ENCODE data around the gene MSANTD7. TPM values are rescaled to one million over a fixed set of nuclear protein-coding genes. Genes with fewer than 3 reads are reported as not detected.
A peak's percentile ranks its signal among the peaks of the same experiment; 100 is the strongest.

Gene MSANTD7
- total RNA-seq, 1 experiment from 2014 or later = 14.3 TPM

DNA sequence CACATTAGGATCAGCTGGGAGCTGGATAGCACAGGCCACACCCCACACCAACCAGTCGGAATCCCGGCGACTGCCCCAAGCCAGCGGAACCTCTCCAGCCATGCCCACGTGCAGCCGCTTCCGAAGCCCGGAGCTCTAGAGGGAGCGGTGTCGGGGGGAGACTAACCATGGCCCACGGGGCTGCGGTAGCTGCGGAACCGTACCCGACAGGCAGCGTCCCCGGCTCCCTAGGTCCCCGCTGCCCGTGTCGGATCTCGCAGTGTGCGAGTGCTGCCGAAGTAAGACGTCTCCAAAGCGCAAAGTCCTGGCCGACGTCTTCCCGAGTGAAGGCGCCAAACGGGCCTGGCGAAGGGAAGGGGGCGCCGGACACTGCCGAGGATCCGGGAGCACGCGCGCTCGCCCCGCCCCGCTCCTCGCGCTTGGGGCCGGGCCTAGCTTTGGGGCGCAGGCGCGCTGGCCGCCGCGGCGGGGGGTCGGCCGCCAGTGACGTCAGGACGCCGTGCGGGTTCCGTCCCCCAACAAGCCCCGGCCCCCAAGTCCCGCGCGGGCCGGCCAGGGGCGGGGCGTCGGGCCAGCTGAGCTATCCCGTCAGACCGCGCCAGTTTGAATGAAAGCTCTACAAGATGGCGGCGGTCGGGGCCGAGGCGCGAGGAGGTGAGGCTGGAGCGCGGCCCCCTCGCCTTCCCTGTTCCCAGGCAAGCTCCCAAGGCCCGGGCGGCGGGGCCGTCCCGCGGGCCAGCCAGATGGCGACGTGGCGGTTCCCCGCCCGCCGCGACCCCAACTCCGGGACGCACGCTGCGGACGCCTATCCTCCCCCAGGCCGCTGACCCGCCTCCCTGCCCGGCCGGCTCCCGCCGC lies 40.4 kb downstream of the MSANTD7 start, which contains the start of gene SUV39H2 (continued):
- TF ChIP-seq, protein P1, sequence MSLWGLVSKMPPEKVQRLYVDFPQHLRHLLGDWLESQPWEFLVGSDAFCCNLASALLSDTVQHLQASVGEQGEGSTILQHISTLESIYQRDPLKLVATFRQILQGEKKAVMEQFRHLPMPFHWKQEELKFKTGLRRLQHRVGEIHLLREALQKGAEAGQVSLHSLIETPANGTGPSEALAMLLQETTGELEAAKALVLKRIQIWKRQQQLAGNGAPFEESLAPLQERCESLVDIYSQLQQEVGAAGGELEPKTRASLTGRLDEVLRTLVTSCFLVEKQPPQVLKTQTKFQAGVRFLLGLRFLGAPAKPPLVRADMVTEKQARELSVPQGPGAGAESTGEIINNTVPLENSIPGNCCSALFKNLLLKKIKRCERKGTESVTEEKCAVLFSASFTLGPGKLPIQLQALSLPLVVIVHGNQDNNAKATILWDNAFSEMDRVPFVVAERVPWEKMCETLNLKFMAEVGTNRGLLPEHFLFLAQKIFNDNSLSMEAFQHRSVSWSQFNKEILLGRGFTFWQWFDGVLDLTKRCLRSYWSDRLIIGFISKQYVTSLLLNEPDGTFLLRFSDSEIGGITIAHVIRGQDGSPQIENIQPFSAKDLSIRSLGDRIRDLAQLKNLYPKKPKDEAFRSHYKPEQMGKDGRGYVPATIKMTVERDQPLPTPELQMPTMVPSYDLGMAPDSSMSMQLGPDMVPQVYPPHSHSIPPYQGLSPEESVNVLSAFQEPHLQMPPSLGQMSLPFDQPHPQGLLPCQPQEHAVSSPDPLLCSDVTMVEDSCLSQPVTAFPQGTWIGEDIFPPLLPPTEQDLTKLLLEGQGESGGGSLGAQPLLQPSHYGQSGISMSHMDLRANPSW (CRISPR knock-in tag; conservative IDR thresholded peaks at IDR 0.05; ENCODE audit: low read depth) = no peak
- TF ChIP-seq, protein P2, sequence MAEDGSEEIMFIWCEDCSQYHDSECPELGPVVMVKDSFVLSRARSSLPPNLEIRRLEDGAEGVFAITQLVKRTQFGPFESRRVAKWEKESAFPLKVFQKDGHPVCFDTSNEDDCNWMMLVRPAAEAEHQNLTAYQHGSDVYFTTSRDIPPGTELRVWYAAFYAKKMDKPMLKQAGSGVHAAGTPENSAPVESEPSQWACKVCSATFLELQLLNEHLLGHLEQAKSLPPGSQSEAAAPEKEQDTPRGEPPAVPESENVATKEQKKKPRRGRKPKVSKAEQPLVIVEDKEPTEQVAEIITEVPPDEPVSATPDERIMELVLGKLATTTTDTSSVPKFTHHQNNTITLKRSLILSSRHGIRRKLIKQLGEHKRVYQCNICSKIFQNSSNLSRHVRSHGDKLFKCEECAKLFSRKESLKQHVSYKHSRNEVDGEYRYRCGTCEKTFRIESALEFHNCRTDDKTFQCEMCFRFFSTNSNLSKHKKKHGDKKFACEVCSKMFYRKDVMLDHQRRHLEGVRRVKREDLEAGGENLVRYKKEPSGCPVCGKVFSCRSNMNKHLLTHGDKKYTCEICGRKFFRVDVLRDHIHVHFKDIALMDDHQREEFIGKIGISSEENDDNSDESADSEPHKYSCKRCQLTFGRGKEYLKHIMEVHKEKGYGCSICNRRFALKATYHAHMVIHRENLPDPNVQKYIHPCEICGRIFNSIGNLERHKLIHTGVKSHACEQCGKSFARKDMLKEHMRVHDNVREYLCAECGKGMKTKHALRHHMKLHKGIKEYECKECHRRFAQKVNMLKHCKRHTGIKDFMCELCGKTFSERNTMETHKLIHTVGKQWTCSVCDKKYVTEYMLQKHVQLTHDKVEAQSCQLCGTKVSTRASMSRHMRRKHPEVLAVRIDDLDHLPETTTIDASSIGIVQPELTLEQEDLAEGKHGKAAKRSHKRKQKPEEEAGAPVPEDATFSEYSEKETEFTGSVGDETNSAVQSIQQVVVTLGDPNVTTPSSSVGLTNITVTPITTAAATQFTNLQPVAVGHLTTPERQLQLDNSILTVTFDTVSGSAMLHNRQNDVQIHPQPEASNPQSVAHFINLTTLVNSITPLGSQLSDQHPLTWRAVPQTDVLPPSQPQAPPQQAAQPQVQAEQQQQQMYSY (CRISPR knock-in tag; IDR thresholded peaks at IDR 0.05) = no peak
- TF ChIP-seq, protein P3, sequence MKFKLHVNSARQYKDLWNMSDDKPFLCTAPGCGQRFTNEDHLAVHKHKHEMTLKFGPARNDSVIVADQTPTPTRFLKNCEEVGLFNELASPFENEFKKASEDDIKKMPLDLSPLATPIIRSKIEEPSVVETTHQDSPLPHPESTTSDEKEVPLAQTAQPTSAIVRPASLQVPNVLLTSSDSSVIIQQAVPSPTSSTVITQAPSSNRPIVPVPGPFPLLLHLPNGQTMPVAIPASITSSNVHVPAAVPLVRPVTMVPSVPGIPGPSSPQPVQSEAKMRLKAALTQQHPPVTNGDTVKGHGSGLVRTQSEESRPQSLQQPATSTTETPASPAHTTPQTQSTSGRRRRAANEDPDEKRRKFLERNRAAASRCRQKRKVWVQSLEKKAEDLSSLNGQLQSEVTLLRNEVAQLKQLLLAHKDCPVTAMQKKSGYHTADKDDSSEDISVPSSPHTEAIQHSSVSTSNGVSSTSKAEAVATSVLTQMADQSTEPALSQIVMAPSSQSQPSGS (CRISPR knock-in tag; IDR thresholded peaks at IDR 0.05; ENCODE audit: borderline replicate concordance, low read depth) = no peak
- TF ChIP-seq, protein P4, sequence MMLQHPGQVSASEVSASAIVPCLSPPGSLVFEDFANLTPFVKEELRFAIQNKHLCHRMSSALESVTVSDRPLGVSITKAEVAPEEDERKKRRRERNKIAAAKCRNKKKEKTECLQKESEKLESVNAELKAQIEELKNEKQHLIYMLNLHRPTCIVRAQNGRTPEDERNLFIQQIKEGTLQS (CRISPR knock-in tag; conservative IDR thresholded peaks at IDR 0.05) = no peak
- TF ChIP-seq, protein P5, sequence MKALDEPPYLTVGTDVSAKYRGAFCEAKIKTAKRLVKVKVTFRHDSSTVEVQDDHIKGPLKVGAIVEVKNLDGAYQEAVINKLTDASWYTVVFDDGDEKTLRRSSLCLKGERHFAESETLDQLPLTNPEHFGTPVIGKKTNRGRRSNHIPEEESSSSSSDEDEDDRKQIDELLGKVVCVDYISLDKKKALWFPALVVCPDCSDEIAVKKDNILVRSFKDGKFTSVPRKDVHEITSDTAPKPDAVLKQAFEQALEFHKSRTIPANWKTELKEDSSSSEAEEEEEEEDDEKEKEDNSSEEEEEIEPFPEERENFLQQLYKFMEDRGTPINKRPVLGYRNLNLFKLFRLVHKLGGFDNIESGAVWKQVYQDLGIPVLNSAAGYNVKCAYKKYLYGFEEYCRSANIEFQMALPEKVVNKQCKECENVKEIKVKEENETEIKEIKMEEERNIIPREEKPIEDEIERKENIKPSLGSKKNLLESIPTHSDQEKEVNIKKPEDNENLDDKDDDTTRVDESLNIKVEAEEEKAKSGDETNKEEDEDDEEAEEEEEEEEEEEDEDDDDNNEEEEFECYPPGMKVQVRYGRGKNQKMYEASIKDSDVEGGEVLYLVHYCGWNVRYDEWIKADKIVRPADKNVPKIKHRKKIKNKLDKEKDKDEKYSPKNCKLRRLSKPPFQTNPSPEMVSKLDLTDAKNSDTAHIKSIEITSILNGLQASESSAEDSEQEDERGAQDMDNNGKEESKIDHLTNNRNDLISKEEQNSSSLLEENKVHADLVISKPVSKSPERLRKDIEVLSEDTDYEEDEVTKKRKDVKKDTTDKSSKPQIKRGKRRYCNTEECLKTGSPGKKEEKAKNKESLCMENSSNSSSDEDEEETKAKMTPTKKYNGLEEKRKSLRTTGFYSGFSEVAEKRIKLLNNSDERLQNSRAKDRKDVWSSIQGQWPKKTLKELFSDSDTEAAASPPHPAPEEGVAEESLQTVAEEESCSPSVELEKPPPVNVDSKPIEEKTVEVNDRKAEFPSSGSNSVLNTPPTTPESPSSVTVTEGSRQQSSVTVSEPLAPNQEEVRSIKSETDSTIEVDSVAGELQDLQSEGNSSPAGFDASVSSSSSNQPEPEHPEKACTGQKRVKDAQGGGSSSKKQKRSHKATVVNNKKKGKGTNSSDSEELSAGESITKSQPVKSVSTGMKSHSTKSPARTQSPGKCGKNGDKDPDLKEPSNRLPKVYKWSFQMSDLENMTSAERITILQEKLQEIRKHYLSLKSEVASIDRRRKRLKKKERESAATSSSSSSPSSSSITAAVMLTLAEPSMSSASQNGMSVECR (CRISPR knock-in tag; IDR thresholded peaks at IDR 0.05; ENCODE audit: borderline replicate concordance) = peak; percentile 96
- TF ChIP-seq, protein P6, sequence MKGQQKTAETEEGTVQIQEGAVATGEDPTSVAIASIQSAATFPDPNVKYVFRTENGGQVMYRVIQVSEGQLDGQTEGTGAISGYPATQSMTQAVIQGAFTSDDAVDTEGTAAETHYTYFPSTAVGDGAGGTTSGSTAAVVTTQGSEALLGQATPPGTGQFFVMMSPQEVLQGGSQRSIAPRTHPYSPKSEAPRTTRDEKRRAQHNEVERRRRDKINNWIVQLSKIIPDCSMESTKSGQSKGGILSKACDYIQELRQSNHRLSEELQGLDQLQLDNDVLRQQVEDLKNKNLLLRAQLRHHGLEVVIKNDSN (CRISPR knock-in tag; IDR thresholded peaks at IDR 0.05) = peak; percentile 72
- TF ChIP-seq, protein P7, sequence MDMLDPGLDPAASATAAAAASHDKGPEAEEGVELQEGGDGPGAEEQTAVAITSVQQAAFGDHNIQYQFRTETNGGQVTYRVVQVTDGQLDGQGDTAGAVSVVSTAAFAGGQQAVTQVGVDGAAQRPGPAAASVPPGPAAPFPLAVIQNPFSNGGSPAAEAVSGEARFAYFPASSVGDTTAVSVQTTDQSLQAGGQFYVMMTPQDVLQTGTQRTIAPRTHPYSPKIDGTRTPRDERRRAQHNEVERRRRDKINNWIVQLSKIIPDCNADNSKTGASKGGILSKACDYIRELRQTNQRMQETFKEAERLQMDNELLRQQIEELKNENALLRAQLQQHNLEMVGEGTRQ (CRISPR knock-in tag; IDR thresholded peaks at IDR 0.05) = peak; percentile 20; the same call in 1 of the 2 replicates
- TF ChIP-seq NR3C1 (CRISPR knock-in tag; conservative IDR thresholded peaks at IDR 0.05; ENCODE audit: low read depth) (no peak), SMAD3 (CRISPR knock-in tag; IDR thresholded peaks at IDR 0.05; ENCODE audit: borderline replicate concordance) (no peak; the same call in 1 of the 2 replicates), MYBL2 (CRISPR knock-in tag; IDR thresholded peaks at IDR 0.05) (peak; percentile 34; the same call in 1 of the 2 replicates), ESRRA (CRISPR knock-in tag; IDR thresholded peaks at IDR 0.05; ENCODE audit: borderline replicate concordance) (0 out of 2 replicates have a peak, but pooled peaks have one; percentile 31), NFYB (CRISPR knock-in tag; conservative IDR thresholded peaks at IDR 0.05; ENCODE audit: low read depth) (no peak), ZNF219 (CRISPR knock-in tag; IDR thresholded peaks at IDR 0.05; ENCODE audit: borderline replicate concordance) (0 out of 2 replicates have a peak, but pooled peaks have one; percentile 58), JUN (CRISPR knock-in tag; IDR thresholded peaks at IDR 0.05) (peak; percentile 90; the same call in 1 of the 2 replicates), TEAD1 (CRISPR knock-in tag; IDR thresholded peaks at IDR 0.05) (peak; percentile 79; the same call in 1 of the 2 replicates)
- TF ChIP-seq, protein P8, sequence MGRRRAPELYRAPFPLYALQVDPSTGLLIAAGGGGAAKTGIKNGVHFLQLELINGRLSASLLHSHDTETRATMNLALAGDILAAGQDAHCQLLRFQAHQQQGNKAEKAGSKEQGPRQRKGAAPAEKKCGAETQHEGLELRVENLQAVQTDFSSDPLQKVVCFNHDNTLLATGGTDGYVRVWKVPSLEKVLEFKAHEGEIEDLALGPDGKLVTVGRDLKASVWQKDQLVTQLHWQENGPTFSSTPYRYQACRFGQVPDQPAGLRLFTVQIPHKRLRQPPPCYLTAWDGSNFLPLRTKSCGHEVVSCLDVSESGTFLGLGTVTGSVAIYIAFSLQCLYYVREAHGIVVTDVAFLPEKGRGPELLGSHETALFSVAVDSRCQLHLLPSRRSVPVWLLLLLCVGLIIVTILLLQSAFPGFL (CRISPR knock-in tag; IDR thresholded peaks at IDR 0.05; ENCODE audit: borderline replicate concordance) = no peak
